HTR-8/SVneo (cell line): ENCODE data around the gene B4GALT4.

Experiments used
- DNase-seq: peaks from one replicate; pipeline ENCODE4 v3.0.0; 2011; ENCODE audit warnings: low spot score, mixed read lengths; ENCODE audit not compliant: insufficient read length
- FAIRE-seq: peaks from 2 replicates; lab custom pipeline; 2011; peaks lifted over from hg19 to GRCh38; lab: Jason Lieb, UNC

Gene B4GALT4

GRCh38 chr3:119238363-119238762, 2.3 kb downstream of the B4GALT4 start:
- FAIRE-seq (no peak), DNase-seq (no peak)

- no peak for DNase-seq
- FAIRE-seq: no peak
Observed at GRCh38 chr3:119237299-119237698, 3.4 kb downstream of the B4GALT4 start.

- no peak for FAIRE-seq
- DNase-seq: no peak
Observed at GRCh38 chr3:119236756-119237155, 3.9 kb downstream of the B4GALT4 start.

DNA sequence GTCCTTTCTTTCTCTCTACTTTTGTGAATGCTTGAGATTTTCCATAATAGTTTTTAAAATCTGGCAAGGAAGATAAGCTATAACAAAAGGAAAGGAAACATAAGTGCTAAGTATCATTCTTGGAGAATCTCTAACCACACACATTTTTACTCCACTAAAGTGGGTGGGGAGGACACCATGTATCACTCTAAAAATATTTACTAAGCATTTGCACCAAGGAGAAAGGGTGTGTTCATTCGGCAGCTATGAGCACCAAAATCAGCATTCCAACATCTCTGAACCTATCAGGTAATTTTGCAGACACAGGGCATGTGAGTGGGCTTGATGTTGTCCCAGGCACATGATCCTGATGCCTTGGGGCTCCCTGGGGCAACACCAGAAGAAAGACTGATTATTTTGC, 5.5 kb downstream of the B4GALT4 start:
- FAIRE-seq: peak; percentile 63
- peak; percentile 10 for DNase-seq

GRCh38 chr3:119234610-119235009, 6.1 kb downstream of the B4GALT4 start:
- DNase-seq (no peak), FAIRE-seq (no peak)

- DNase-seq (no peak), FAIRE-seq (no peak)
Observed at GRCh38 chr3:119230745-119231144, 9.9 kb downstream of the B4GALT4 start.

- DNase-seq (no peak), FAIRE-seq (no peak)
Observed at GRCh38 chr3:119230071-119230470, 10.6 kb downstream of the B4GALT4 start.

- DNase-seq (no peak), FAIRE-seq (peak; percentile 4)
Observed at GRCh38 chr3:119229190-119229589, 11.5 kb downstream of the B4GALT4 start.

GRCh38 chr3:119228373-119229145, 12.1 kb downstream of the B4GALT4 start:
- FAIRE-seq: peak; percentile 28

DNA sequence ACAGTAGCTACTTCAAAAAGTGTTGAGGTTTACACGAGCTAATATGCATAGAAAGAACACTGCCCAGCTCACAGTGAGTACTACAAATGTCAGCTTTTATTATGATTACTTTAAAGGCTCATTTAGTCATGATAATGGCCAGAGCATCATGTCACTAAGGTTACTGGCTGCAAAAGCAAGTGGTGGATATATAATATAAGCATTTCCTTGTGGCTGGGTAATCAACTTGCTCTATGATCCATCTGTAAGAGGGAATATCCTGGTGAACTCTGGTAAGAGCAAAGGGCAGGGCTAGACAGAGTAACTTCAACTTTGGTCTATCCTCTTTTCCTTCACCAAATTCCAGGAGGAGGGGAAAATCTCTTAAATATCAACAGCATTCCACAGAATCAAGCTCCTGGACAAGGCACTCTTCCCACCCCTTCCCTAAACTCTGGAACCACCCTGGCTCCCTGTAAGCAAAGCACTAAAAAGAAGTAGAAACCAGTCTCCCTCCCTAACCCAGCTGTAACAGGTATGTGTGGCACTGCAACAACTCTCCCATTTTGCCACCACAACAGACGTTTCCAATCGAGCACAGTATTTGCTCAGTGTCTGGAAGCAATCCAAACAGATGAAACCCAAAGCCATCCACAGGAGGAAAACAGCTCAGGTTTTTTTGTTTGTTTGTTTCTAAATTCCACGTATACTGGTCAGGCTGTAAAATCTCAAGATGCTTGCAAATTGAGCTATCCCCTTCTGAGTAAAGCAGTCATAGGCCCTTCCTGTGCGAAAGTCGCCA, 13.4 kb downstream of the B4GALT4 start:
- DNase-seq: no peak

More at GRCh38 chr3:119228373-119229145, 12.1 kb downstream of the B4GALT4 start:
- no peak for DNase-seq

GRCh38 chr3:119225121-119225520, 15.6 kb downstream of the B4GALT4 start:
- DNase-seq (no peak), FAIRE-seq (no peak)

More for the DNA sequence above, 13.4 kb downstream of the B4GALT4 start:
- no peak for FAIRE-seq

DNA sequence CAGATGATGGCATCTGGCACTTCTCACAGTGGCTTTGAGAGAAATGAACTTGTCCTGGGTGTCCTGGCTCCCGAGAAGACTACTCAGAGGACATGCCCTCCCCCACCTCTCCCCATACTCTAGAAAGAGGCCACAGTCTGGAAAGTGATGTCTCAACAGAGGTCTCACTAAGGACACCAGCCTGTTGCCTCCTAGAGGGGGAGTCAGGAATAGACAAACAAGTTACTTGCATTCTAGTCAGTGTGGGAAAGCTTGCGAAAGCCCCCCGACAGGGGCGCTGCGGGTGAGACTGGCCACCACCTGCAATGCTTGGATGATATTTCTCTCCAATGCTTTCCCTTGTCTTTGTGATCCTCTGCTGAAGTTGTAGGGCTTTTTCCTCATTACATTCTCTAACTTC, 17.2 kb downstream of the B4GALT4 start:
- DNase-seq (no peak), FAIRE-seq (no peak)

- DNase-seq: no peak
- FAIRE-seq: no peak
Observed at GRCh38 chr3:119222391-119222790, 18.3 kb downstream of the B4GALT4 start.

GRCh38 chr3:119221779-119222320, 18.8 kb downstream of the B4GALT4 start:
- no peak for DNase-seq
- no peak for FAIRE-seq

DNA sequence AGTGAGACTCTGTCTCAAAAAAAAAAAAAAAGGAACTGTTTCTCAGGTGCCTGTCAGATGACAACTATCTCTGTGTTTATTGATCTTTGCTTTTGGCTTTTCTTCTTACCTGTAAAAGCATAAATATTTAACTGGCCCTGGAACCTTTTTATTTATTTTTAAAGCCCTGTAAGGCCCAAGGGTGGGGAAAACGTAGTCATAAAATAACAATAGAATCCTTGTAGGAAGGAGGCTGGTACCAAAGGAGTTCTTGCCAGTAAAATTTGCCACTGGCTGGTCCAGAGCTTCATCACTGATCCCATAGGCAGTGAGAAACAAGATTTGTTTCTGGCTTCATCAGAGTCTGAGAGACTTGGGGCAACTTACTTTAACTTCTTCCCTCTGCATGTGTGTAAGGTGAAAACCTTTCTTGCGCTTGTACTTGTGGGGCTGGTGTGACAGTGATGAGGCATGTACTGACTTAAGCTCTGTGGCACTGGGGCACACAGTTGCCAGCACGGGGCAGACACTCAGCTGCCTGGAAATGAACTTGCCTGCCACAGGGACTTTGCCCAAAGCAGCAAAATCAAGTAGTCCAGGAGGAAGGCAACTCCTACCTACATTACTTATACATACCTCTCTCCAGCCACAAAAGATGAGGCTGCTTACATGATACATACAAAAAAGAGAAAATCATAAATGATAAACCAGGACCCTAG, 19.6 kb downstream of the B4GALT4 start:
- FAIRE-seq: no peak
- no peak for DNase-seq

DNA sequence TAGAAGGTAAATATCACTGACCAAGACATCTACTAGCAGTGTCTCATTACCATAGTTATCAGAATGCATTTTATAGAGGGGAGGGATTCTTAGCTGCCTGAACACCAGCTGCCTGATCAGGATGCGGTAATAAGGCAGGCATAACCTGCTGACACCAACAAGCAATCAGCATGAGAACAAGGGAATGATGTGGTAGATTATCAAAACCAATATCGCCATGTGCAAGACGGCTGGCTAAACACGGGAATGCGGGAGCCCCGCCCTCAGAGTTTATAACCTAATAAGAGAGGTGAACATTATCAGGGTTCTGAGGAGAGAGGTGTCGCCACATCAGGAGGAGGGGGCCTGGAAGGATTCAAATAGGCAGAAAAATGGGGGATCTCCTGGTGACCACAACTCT, 20.5 kb downstream of the B4GALT4 start:
- no peak for FAIRE-seq
- DNase-seq: no peak

DNA sequence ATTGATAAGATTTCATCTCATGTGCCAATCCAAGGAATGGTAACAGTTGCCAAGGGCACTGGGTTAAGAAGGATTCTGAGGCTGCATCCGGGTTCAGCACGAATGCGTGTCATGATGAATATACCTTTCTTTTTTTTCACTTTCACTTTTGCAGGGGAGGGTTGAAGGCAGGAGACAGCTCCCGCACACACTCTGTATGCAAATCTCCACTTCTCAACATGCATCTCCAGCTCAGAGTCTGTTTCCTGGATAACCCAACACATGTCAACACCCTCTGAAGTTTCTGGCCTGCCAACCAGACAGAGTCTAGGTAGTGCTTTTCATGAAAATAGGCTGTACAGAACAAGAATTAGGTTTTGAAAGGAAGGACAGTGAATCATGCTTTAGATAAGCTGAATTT, 21.6 kb downstream of the B4GALT4 start:
- FAIRE-seq (no peak), DNase-seq (no peak)

DNA sequence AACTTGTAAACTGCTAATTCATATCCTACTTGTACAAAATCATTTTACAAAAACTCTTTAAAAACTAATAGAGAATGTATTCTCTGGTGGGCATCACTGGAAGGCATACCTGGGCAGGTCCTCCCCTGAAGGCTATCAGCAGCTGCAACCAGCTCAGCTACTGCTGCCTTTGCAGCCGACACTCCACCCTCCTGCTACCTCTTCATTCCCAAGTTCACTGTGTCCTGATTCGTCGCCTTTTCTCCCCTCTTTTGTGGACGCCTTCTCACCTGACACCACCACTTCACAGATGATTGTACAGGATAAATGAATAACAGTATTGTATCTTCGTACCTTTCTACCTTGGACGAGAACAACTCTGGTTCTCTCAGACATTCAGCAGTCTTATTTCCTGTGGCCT, 28.9 kb downstream of the B4GALT4 start:
- DNase-seq: no peak
- FAIRE-seq: no peak

DNA sequence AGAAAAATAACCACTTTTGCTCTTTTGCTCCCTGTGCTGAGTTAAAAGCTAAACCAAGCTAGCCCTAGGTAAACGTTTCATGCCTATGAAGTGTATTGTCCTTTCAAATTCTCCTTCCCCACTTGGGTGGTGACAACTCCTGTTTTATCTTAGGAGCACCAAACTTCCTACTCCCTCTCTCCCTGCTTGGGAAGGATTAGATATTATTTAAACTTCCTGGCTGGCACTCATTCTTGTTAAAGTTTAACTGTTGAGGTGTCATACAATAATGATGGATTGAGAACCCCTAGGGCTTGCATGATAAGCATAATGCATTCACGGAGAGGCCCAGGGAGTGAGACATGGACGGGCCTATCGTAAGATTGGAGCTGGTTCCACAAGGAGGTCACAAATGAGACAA, 29.5 kb downstream of the B4GALT4 start:
- no peak for DNase-seq
- FAIRE-seq: no peak

GRCh38 chr3:119207512-119207875, 33.2 kb downstream of the B4GALT4 start:
- DNase-seq (no peak), FAIRE-seq (no peak)
